Activated naive CD4-positive, alpha-beta T cell treated with anti-CD3 and anti-CD28 coated beads, Interleukin-2, amount 50 U/mL, for 72 hours (primary cell): ENCODE data around the gene GRAMD1B. TPM values are rescaled to one million over a fixed set of nuclear protein-coding genes. Genes with fewer than 3 reads are reported as not detected.

Source experiments
- ATAC-seq, 2 donors: fragments of 150-1000 bp; cut with Tn5 transposase; 2 replicates each; pipeline ENCODE4 v1.10.0; 2021; ENCODE audit warnings: mild to moderate bottlenecking in 2 of 2, moderate library complexity in 2 of 2
- DNase-seq, 2 donors: peaks; one replicate each; pipeline ENCODE4 v3.0.0; 2021 to 2022; ENCODE audit warnings: low spot score in 2 of 2
- H3K27ac Mint-ChIP-seq, 2 donors: one replicate each; pipeline ENCODE4 v1.8.0; 2022; ENCODE audit warnings: mild to moderate bottlenecking in 2 of 2, mixed read lengths in 2 of 2
- H3K36me3 Mint-ChIP-seq, 2 donors: one replicate each; pipeline ENCODE4 v1.8.0; 2022; ENCODE audit warnings: mixed read lengths in 2 of 2
- H3K9me3 Mint-ChIP-seq, 2 donors: one replicate each; pipeline ENCODE4 v1.8.0; 2022; ENCODE audit warnings: mixed read lengths in 2 of 2
- total RNA-seq, 2 donors: library from RNA; stranded (reverse); gene quantifications; one replicate each; pipeline ENCODE4 v1.2.3, GENCODE V29; 2022

The GRAMD1B gene
- total RNA-seq, 2 donors from 2014 or later = 36.7 to 66.2 TPM

GRCh38 chr11:123478352-123478987 is 48.4 kb downstream of the GRAMD1B start:
- peak in 1 of 2 donors; percentile 30 for DNase-seq

GRCh38 chr11:123479048-123479837 is 49.2 kb downstream of the GRAMD1B start:
- ATAC-seq (peak; percentile 42 to 74), DNase-seq (no peak)
- Mint-ChIP-seq H3K27ac (peak overlapping the region in 1 of 2 donors; percentile 70), H3K9me3 (no peaks in the 10 kb centered on the region), H3K36me3 (peaks cover 0 to 31% of the 10 kb centered on the region in 2 donors)

More at GRCh38 chr11:123478352-123478987, 48.4 kb downstream of the GRAMD1B start:
- ATAC-seq = peak in 1 of 2 donors; percentile 40
- Mint-ChIP-seq H3K36me3 (peaks cover 0 to 24% of the 10 kb centered on the region in 2 donors), H3K27ac (peak overlapping the region; percentile 70 to 72), H3K9me3 (no peaks in the 10 kb centered on the region)

GRCh38 chr11:123480290-123480815 is 50.3 kb downstream of the GRAMD1B start:
- peak; percentile 27 to 33 for ATAC-seq
- DNase-seq = no peak
- peaks cover 0 to 40% of the 10 kb centered on the region in 2 donors for H3K36me3 Mint-ChIP-seq
- peak overlapping the region; percentile 14 to 69 for H3K27ac Mint-ChIP-seq
- H3K9me3 Mint-ChIP-seq = no peaks in the 10 kb centered on the region

- peak overlapping the region; percentile 14 to 58 for H3K27ac Mint-ChIP-seq
- no peak for ATAC-seq
- no peak for DNase-seq
- H3K36me3 Mint-ChIP-seq = peaks cover 0 to 40% of the 10 kb centered on the region in 2 donors
- no peaks in the 10 kb centered on the region for H3K9me3 Mint-ChIP-seq
Observed at GRCh38 chr11:123480882-123481281, 50.8 kb downstream of the GRAMD1B start.

GRCh38 chr11:123481640-123482039 is 51.6 kb downstream of the GRAMD1B start:
- no peak for DNase-seq
- Mint-ChIP-seq H3K27ac (no peak overlapping the region), H3K9me3 (no peaks in the 10 kb centered on the region), H3K36me3 (peaks cover 0 to 40% of the 10 kb centered on the region in 2 donors)
- no peak for ATAC-seq

- Mint-ChIP-seq H3K9me3 (no peaks in the 10 kb centered on the region), H3K27ac (no peak overlapping the region), H3K36me3 (peaks cover 0 to 40% of the 10 kb centered on the region in 2 donors)
- DNase-seq = no peak
- ATAC-seq = no peak
Observed at GRCh38 chr11:123482218-123482617, 52.1 kb downstream of the GRAMD1B start.

GRCh38 chr11:123483058-123483457 is 53.0 kb downstream of the GRAMD1B start:
- no peak for DNase-seq
- peaks cover 0 to 38% of the 10 kb centered on the region in 2 donors for H3K36me3 Mint-ChIP-seq
- no peak overlapping the region for H3K27ac Mint-ChIP-seq
- no peaks in the 10 kb centered on the region for H3K9me3 Mint-ChIP-seq
- ATAC-seq = peak; percentile 65 to 84

GRCh38 chr11:123483466-123483865 is 53.4 kb downstream of the GRAMD1B start:
- no peak for DNase-seq
- peak overlapping the region in 1 of 2 donors; percentile 80 for H3K27ac Mint-ChIP-seq
- H3K36me3 Mint-ChIP-seq = peaks cover 0 to 34% of the 10 kb centered on the region in 2 donors
- H3K9me3 Mint-ChIP-seq = no peaks in the 10 kb centered on the region
- no peak for ATAC-seq

GRCh38 chr11:123484448-123484847 is 54.4 kb downstream of the GRAMD1B start:
- Mint-ChIP-seq H3K36me3 (peaks cover 0 to 34% of the 10 kb centered on the region in 2 donors), H3K9me3 (no peaks in the 10 kb centered on the region), H3K27ac (no peak overlapping the region)
- no peak for ATAC-seq
- no peak for DNase-seq

GRCh38 chr11:123487157-123487744 is 57.2 kb downstream of the GRAMD1B start:
- ATAC-seq (no peak), DNase-seq (no peak)
- Mint-ChIP-seq H3K36me3 (peaks cover 0 to 16% of the 10 kb centered on the region in 2 donors), H3K27ac (no peak overlapping the region), H3K9me3 (no peaks in the 10 kb centered on the region)

- Mint-ChIP-seq H3K36me3 (no peaks in the 10 kb centered on the region), H3K9me3 (no peaks in the 10 kb centered on the region), H3K27ac (no peak overlapping the region)
- no peak for ATAC-seq
- DNase-seq = no peak
Observed at GRCh38 chr11:123490527-123490926, 60.5 kb downstream of the GRAMD1B start.

- no peak for DNase-seq
- no peaks in the 10 kb centered on the region for H3K36me3 Mint-ChIP-seq
- no peak overlapping the region for H3K27ac Mint-ChIP-seq
- H3K9me3 Mint-ChIP-seq = no peaks in the 10 kb centered on the region
- ATAC-seq = no peak
Observed at GRCh38 chr11:123491241-123491640, 61.2 kb downstream of the GRAMD1B start.

GRCh38 chr11:123493349-123494063 is 63.4 kb downstream of the GRAMD1B start:
- ATAC-seq (no peak), DNase-seq (no peak)
- H3K36me3 Mint-ChIP-seq = peaks cover 0 to 6% of the 10 kb centered on the region in 2 donors
- H3K27ac Mint-ChIP-seq = peak overlapping the region; percentile 13 to 26
- no peaks in the 10 kb centered on the region for H3K9me3 Mint-ChIP-seq

GRCh38 chr11:123494195-123495050 is 64.4 kb downstream of the GRAMD1B start:
- ATAC-seq (no peak), DNase-seq (no peak)
- Mint-ChIP-seq H3K27ac (no peak overlapping the region), H3K36me3 (peaks cover 0 to 6% of the 10 kb centered on the region in 2 donors), H3K9me3 (no peaks in the 10 kb centered on the region)

GRCh38 chr11:123504401-123504800 is 74.3 kb downstream of the GRAMD1B start:
- H3K36me3 Mint-ChIP-seq = no peaks in the 10 kb centered on the region
- H3K9me3 Mint-ChIP-seq = no peaks in the 10 kb centered on the region
- no peak overlapping the region for H3K27ac Mint-ChIP-seq
- DNase-seq (no peak), ATAC-seq (no peak)
